D721Med (cell line): ENCODE data around the gene PRKG1.

Source experiments
- DNase-seq: peaks from one replicate; pipeline ENCODE4 v3.0.0; 2011; ENCODE audit warnings: low spot score; ENCODE audit not compliant: insufficient read length
- FAIRE-seq: peaks from 2 replicates; lab custom pipeline; 2011; peaks lifted over from hg19 to GRCh38; lab: Jason Lieb, UNC
- TF ChIP-seq, protein P1 (sequence below): IDR thresholded peaks from 2 replicates; pipeline ENCODE4 v1.5.1; 2012; ENCODE audit warnings: mild to moderate bottlenecking, control low read depth; ENCODE audit not compliant: insufficient read depth; ENCODE audit errors: missing control alignments

PRKG1 gene

DNA sequence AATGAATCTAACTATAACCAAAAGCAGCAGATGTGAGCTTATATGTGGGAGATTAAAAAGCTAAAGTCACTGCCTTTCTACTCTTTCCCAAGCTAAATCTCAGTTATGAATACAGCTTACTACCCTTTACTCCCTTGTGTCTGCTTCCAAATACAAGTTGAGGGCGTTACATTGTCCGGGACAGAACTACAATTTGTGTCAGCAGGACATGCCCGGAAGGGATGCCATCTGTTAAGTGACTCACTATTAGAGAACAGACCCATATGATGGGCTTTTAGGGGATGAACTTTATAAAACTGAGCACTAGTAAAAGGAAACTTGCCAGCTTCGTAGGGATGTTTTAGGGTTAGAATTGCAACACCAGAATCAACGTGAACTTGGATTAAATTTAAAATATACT lies 924.8 kb downstream of the PRKG1 start:
- TF ChIP-seq, protein P1, sequence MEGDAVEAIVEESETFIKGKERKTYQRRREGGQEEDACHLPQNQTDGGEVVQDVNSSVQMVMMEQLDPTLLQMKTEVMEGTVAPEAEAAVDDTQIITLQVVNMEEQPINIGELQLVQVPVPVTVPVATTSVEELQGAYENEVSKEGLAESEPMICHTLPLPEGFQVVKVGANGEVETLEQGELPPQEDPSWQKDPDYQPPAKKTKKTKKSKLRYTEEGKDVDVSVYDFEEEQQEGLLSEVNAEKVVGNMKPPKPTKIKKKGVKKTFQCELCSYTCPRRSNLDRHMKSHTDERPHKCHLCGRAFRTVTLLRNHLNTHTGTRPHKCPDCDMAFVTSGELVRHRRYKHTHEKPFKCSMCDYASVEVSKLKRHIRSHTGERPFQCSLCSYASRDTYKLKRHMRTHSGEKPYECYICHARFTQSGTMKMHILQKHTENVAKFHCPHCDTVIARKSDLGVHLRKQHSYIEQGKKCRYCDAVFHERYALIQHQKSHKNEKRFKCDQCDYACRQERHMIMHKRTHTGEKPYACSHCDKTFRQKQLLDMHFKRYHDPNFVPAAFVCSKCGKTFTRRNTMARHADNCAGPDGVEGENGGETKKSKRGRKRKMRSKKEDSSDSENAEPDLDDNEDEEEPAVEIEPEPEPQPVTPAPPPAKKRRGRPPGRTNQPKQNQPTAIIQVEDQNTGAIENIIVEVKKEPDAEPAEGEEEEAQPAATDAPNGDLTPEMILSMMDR, result no peak
- DNase-seq, result no peak
- no peak for FAIRE-seq

DNA sequence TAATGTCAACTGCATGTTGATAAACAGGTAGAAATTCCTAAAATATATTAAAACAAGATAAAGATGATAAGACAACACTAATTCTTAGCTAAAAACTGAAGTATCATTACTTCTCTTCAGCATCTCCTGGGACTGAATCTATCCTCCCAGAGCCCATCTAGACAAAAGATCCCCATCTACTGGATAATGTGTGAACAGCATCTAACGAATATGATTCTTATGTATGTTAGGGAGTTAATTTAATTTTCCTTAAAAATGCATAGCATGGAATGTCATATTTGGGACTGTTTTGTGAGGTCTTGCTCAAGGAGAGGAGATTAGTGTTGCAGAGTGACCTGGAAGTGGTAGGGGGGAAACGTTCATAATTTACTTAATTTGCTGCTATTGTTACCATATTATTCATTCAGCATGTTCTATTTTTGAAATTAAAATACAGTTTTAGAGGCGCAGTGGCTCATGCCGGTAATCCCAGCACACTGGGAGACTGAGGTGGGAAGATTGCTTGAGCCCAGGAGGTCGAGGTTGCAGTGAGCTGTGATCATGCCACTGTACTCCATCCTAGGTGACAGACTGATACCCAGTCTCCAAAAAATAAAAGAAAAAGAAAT lies 930.2 kb downstream of the PRKG1 start:
- DNase-seq, result no peak
- TF ChIP-seq, protein P1, result peak; percentile 40
- no peak for FAIRE-seq

DNA sequence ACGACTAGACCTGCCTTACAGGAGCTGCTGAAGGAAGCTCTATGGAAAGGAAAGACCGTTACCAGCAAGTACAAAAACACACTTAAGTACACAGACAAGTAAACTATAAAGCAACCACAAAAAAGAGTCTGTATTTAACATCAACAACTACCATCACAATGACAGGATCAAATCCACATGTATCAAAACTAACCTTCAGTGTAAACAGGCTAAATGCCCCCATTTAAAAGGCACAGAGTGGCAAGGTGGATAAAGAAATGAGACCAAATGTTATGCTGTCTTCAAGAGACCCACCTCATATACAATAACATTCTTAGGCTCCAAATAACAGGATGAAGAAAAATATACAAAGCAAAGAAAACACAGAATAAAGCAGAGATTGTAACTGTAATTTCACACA lies 932.8 kb downstream of the PRKG1 start:
- TF ChIP-seq, protein P1, result no peak
- FAIRE-seq (no peak), DNase-seq (no peak)

DNA sequence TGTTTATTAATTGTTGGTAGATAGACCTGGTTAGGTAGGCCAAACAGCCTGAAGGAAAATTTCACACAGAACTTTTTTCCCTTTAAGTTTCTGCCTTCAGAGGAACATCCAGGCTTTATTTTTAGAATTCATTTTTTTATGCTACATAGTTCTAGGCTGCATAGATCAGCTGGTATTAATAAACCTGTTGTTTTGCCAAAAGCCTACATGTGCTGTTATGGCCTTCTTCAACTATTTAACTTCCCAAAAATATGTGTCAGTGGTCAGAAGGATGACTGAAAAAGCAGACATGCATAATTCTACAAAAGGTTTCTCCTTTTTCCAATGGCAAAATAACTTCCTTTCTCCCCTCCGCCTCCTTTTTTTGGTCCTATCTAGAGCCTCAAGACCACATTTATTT lies 936.8 kb downstream of the PRKG1 start:
- DNase-seq (no peak), FAIRE-seq (no peak)
- TF ChIP-seq, protein P1, result no peak

DNA sequence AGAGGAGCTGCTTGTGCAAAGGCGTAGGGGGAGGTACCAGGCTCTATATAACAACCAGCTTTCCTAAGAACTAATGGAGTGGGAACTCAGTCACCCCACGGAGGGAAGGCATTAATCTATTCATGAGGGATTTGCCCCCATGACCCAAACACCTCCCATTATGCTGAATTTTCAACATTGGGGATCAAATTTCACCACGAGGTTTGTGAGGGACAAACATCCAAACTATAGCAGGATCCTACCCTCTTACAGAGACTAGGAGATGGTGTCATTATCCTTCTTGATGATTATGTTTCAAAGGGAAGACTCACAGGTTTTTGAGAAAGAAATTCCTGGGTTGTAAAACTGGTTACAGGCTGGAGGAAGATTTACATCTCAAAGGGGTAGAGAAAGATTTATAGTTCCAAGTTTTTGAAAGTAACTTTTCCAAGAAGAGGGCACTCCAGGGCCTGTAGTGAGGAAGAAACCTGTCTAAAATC lies 944.8 kb downstream of the PRKG1 start:
- no peak for DNase-seq
- TF ChIP-seq, protein P1, result no peak
- no peak for FAIRE-seq

DNA sequence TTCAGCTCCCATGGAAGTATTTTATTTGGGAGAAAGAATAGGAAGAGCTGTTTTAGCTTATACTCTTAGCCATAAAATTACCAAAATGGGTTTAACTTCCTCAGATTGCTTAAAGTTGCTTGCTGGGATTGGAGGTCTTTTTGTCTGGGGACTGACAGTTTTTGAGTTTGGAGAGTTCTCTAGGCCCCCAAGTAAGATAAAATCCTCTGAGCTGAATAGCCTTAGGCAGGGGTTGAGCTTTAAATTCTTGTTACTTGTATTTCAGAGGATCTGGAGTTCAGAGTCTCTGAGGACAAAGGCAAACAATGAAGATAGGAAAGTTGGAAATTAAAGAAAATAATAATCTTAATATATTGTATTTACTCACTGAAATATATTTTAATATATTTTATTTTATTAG lies 945.4 kb downstream of the PRKG1 start:
- DNase-seq (no peak), FAIRE-seq (no peak)
- TF ChIP-seq, protein P1, result no peak

DNA sequence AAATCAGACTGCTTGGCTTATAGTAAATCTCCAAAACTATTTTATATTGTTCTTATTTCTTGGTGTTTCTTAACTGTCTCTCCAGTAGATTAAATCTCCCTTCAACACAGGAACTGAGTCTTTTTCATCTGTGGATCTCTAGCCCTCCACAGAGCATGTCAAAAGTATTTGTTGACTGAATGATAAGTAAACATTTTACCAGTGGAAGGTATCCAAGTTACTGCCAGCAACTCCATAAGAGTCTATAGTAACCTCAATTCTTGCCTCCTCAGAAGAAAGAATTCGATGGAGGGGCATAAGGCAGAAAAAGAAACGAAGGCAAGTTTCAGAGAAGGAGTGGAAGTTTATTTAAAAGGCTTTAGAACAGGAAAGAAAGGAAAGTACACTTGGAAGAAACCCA lies 945.9 kb downstream of the PRKG1 start:
- FAIRE-seq (no peak), DNase-seq (no peak)
- TF ChIP-seq, protein P1, result no peak
